ENCODE results near the gene CCDC186.

DNA sequence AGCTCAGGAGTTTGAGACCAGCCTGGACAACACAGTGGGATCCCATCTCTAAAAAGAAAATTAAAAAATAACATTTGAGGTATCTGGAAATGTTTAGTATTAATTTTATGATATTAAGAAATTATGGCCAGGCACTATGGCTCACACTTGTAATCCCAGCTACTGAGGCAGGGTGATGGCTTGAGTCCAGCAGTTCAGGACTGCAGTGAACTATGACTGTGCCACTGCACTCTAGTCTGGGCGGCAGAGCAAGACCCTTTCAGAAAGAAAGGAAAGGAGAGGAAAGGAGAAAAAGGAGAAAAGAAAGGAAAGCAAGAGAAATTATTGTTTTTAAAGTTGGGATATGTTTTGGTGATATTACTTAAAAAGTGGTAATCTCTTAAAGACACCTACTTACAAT is 2.5 kb upstream of the CCDC186 start:
- TF ChIP-seq ZNF274 (IDR thresholded peaks at IDR 0.05; ENCODE audit: low read depth, low read length), result no peak
- TF ChIP-seq POLR2AphosphoS5 (IDR thresholded peaks at IDR 0.05; ENCODE audit: low read depth, low read length), result no peak
